Stimulated activated CD8-positive, alpha-beta memory T cell treated with anti-CD3 and anti-CD28 coated beads, Interleukin-15, amount 100 ng/mL, for 1 hour (primary cell): Measurements from ENCODE around the gene RPL27.

ENCODE experiments used
- DNase-seq: peaks from one replicate; pipeline ENCODE4 v3.0.0-alpha.2; 2020; ENCODE audit warnings: low read depth

RPL27 gene

DNA sequence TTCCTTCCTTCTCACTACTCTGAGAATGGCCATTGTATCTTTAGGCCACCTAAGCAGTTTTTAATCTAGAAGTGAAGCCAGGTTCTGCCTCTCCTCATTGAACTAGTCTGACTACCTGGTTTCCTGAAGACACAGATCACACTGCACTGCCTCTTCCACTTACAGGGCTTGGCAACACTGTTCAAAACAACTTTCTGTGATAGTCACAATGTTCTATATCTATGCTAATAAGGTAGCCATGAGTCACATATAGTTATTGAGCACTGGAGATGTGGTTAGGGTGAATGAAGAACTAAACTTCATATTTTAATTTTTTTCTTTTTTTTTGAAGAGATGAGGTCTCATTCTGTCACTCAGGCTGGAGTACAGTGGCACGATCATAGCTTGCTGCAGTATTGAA, 53.8 kb downstream of the RPL27 start:
- DNase-seq = no peak
